Measurements from ENCODE around the gene GAL3ST2.
"Not testable (repeated sequence)": the region's sequence is repeated elsewhere in the genome, so short reads cannot be mapped to it uniquely, and the experiment has no call there.

Gene GAL3ST2

DNA sequence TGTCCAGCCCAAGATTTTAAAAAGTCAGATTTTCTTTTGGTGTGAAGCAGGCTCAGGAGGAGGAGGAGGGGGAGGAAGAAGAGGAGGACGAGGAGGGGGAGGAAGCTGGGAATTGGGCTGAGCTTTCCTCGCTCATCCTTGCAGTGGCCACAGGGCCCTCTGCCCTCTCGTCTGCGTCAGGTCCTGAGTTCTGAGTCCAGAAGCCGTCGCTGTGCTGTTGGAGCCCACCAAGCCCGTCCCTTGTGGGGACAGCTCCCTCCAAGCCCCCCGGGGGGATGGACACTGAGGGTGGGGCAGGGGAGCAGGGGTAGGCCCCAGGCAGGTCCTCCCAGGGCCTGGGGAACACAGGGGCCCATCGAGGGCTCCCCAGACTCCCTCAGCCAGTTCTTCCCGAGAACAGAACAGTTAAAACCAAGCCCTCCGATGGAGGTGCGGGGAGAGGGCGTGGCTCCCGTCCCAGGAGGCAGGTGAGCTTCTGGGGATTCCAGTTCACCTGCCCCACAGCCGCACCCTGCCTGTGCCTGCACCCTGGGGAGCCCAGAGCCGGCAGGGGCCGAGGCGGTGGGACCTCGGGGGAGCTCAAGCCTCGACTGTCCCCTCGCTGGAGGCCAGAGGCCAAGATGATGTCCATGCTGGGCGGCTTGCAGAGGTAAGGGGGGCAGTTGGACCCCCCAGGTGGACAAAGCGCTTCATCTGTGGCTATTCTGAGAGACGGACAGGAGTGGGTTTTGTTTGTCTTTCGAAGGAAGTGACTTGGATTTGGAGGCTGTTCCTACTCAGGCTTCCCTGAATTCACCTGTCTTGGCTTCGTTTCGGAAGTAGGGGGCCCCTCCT is at the start of gene GAL3ST2:
Gene GAL3ST2, plus strand, starts transcription at position 487 of the 834 bp plus-strand sequence. Its CDS starts 134 bp downstream, at position 621.
- DNase-seq (ENCODE audit: low spot score): no peak

DNA sequence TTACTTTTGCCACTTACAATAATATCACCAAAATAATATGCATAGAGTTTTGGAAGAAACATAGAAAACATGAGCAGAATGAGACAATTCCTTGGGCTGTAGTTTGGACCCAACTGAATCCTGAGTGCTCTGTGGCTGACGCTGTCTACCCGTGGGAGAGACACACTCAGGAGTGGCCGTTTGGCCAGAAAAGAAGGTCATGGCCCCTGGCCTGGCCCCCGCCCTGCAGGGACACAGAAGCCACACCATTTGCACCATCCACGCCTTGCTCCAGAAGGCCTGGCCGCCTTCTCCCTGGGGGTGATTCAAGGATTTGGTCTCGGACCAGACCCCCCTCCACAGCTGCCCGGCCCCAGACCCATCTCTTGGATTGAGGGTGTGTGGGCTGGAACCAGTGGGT is 48.6 kb upstream of the GAL3ST2 start:
- DNase-seq (ENCODE audit: low spot score): no peak

DNA sequence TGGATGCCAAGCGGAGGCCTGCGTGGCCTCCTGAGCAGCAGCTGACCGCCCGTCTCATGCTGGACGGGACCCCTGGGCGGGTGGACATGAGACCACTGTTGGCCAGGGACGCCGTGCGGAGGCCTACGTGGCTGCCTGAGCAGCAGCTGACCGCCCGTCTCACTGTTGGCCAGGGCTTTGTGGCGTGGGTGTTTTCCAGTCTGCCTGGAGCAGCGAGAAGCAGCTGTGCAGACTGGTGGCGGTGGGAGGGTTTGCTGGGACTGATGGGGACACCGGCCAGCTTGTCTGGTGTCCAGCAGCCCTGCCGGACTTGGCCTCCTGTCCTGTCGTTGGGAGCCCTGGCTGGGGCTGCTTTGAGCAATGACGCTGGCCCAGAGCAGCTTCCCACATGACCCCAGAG is 48.0 kb upstream of the GAL3ST2 start:
- DNase-seq (ENCODE audit: low spot score): no peak

DNA sequence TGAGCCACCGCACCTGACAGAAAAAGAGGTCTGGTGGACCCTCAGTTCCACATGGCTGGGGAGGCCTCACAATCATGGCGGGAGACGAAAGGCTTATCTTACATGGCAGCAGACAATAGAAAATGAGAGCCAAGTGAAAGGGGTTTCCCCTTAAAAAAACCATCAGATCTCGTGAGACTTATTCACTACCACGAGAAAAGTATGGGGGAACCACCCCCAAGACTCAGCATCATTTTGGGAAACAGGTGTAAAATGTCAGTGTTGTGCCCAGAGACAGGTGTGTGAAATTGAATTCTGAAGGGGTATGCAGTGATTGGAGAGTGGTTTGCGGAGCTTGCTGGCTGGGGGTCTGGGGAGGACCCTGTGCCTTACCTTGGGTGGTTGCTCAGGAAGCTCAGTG is 46.8 kb upstream of the GAL3ST2 start:
- no peak for DNase-seq (ENCODE audit: low spot score)

DNA sequence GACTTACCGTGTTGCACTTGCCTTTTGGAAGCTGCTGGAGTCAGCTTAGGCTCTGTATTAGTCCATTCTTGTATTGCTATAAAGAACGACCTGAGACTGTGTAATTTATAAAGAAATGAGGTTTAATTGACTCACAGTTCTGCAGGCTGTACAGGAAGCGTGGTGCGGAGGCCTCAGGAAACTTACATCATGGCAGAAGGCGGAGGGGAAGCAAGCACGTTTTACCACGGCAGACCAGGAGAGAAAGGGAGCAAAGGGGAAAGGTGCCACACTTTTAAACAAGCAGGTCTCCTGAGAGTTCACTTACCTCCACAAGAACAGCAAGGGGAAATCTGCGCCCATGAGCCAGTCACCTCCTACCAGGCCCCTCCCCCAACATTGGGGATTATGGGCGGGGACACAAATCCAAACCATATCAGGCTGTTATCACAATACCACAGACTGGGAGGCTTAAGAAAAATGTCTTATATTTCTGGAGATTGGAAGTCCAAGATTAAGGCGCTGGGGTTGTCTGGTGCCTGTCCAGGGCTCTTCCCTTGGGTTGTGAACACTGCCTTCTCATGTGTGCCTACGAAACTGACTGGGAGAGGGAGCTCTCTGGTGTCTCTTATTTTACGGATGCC is 45.8 kb upstream of the GAL3ST2 start:
- no peak for DNase-seq (ENCODE audit: low spot score)

DNA sequence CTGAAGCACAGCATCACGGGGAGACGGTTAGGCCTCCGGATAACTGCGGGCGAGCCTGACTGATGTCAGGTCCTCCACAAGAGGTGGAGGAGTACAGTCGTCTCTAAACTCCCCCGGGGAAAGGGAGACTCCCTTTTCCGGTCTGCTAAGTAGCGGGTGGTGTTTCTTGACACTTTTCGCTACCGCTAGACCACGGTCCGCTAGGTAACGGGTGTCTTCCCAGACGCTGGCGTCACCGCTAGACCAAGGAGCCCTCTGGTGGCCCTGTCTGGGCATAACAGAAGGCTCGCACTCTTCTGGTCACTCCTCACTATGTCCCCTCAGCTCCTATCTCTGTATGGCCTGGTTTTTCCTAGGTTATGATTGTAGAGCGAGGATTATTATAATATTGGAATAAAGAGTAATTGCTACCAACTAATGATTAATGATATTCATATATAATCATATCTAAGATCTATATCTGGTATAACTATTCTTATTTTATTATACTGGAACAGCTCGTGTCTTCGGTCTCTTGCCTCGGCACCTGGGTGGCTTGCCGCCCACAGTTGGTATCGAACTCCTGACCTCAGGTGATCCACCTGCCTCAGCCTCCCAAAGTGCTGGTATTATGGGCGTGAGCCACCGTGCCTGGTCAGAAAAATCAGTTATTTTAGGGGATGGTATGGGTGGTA is 44.0 kb upstream of the GAL3ST2 start:
- peak; percentile 57 for DNase-seq (ENCODE audit: low spot score)

DNA sequence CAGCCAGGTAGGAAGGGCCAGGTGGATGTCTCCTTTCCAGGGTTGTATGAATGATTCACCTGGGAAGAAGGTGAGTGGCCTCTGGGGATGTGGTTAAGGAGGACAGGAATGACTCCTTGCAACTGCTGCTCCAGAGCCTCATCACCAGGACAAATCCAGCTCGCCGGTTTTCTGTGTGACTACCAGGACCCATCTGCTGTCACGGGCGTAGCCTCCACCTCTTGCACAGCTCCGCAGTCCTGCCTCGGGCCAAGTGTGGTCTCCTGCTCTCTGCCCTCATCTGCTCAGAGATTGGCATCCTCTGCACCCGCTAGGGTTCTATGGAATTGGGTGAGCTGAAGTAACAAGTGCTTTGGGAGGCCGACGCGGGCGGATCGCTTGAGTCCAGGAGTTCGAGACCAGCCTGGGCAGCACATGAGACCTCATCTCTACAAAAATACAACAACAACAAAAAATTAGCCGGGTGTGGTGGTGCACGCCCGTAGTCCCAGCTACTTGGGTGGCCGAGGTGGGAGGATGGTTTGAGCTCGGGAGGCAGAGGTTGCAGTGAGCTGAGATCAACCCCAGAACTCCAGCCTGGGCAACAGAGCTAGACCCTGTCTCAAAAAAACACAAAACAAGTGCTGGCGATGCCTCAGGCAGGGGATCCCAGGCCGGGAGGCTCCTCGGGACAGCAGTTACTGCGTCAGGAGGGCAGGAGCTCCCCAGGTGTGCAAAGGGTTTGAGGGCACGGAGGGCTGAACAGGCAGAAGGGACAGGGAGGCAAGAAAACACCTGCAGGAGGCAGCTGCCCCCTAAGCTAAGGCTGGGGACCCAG is 43.0 kb upstream of the GAL3ST2 start:
- DNase-seq (ENCODE audit: low spot score): no peak

DNA sequence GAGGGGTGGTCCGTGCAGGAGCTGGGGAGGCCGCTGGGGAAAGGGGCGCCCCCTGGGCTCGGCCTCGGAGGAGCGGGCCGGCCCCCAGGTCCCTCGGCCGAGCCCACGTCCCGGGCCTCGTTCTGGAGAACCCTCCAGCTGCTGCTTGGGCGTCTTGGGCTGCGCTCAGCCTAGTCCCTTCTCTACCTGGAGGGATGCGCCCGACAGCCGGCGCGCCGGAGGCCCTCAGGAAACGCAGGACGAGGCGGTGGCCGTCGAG is 42.5 kb upstream of the GAL3ST2 start:
- DNase-seq (ENCODE audit: low spot score): no peak

DNA sequence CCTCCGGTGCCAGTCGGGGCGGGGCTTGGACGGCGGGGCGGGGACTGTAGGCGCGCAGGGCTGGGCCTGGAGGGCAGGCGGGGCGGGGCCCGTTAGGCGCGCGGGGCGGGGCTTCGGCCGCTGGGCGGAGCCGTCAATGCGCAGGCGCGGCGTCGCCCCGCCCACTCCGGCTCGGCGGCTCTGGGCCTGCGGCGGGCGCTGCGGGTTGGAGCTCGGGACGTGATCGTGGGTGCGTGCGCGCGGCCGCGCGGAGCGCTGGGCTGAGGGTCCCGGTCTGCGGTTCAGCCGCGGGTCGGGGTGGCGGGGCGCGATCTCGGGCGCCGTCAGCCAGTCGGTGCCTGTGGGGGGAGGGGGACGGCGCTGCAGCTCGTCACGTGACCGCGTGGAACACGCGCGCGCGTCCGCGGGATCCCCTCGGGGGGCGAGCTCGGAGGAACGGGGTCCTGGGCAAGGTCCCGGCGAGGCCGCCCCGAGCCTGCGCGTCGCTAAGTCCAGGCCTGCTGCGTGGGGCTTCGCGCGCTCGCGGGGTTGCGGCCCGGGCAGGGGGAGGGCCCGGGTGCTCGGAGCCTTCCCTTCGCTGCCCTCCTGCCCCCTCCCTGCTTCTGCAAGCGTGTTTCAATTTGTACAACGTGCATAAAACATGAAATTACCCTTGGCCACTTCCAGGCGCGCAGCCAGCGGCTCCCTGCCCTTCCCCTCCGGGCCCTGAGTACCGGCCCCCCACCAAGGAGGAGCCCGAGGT is 42.0 kb upstream of the GAL3ST2 start, which contains the start of gene D2HGDH:
Gene D2HGDH, plus strand, starts transcription at position 164 of the 742 bp plus-strand sequence. CDS start 595 bp downstream, outside the sequence.
- peak; percentile 91 for DNase-seq (ENCODE audit: low spot score)

DNA sequence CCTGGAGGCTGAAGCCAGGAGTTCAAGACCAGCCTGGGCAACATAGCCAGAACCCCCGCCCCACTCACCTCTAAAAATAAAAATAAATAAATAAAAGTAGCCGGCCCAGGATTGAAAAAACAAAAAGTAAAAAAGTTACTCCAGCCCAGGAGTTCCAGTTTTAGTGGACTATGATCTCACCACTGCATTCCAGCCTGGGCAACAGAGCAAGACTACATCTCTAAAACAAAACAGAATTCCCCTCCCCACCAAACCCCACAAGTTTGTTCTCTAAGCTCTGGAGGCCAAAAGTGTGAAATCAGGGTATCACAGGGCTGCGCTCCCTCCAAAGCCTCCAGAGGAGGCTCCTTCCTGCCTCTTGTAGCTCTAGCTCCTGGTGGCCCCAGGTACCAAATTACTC is 40.5 kb upstream of the GAL3ST2 start:
- no peak for DNase-seq (ENCODE audit: low spot score)

DNA sequence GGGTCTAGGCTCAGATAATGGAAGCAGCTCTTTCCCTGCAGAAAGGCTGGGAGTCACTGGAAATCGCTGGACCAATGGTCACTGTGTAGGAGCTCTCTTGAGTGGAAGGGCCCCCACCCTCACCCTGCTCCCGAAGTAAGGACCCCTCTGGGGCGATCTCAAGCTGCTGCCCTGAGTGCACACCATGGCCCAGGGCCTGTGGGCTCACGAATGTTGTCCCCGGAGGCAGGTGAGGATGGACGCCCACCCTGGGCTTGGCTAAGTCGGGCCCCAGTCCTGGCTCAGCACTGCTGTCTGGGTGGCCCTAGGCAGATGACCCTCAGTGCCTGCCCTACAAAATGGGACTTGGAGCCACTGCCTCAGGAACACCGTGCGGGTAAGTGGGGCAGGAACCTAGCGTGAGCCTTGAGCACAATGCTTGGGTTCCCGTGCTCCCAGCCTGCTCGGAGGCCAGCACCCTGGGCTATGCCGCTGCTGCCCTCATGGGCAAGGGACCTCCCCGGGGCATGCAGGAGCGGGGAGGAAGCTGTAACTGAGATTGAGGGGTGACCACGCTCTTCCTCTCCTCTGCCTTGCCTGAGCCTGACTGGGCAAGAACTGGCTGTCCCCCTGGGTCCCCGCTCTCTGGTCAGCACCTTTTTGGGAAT is 38.5 kb upstream of the GAL3ST2 start:
- no peak for DNase-seq (ENCODE audit: low spot score)

DNA sequence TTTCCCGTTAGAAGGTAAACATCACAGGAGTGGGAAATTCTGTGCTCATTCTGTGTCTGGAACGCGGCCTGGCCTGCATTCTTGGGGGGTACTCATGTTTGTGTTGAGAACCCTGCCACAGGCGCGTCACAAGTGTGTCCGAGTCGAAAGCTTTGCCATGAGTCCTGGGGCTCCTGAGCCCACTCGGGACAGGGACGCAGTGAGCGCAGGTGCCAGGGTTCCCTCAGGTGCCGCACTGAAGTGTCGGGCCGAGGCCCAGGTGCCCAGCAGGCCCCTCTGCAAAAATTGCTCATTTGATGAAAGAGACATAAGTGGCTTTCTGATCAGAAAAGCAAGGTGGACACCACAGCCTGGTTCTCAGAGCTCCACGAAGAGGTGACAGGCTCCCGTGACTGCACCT is 37.4 kb upstream of the GAL3ST2 start:
- DNase-seq (ENCODE audit: low spot score): no peak

DNA sequence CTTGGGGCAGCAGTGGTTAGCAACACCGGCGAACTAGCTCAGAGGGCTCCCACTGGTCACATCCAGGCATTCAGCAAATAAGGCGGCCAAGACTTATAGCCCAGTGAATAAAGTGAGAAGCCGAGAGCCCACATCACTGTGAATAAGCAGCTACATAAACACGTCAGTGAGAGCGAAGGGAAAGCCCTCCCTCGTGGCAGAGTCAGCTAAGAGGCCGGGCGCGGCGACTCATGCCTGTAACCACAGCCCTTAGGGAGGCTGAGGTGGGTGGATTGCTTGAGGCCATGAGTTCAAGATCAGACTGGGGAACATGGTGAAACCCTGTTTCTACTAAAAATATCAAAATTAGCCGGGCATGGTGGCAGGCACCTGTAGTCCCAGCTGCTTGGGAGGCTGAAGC is 37.0 kb upstream of the GAL3ST2 start:
- DNase-seq (ENCODE audit: low spot score): peak; percentile 34

DNA sequence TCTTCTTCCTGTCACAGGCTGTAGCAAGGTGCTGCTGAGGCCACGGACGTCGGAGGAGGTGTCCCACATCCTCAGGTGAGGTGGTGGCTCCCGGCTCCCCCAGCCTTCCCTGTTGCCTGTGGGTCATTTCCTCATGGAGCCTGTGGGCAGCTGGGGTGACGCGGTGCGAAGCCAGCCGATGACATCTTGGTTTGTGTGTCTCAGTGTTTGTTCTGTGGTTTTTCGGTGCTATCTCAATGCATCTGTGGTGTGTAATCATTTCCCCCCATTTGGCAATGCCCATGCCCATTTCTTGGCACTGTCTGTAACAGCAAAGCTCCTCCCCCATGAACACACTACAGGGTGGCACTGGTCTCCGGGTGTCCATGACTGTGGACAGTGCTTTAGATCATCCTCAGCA is 35.6 kb upstream of the GAL3ST2 start:
- DNase-seq (ENCODE audit: low spot score): peak; percentile 53

DNA sequence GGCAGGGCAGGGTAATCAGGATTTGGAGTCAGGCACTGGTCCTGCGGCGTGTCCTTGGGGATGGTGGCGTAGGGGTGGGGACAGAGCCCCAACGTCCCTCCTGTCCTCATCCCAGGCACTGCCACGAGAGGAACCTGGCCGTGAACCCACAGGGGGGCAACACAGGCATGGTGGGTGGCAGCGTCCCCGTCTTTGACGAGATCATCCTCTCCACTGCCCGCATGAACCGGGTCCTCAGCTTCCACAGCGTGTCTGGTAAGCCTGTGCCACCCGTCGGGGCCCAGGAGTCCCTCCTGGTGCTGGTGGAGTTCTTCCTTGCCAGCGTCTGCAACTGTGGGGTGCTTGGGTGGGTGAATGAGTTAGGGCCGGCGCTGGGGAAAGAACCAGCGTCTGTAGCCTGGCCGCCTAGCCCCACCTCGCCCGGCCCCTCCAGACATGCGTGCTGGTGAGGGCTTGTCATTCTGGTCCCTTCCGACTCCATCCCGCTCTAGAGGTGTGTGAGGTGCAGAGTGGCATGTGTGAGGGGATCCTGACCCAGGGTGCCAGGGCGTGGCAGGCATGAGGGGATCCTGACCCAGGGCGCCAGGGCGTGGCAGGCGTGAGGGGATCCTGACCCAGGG is 34.2 kb upstream of the GAL3ST2 start:
- DNase-seq (ENCODE audit: low spot score): no peak

DNA sequence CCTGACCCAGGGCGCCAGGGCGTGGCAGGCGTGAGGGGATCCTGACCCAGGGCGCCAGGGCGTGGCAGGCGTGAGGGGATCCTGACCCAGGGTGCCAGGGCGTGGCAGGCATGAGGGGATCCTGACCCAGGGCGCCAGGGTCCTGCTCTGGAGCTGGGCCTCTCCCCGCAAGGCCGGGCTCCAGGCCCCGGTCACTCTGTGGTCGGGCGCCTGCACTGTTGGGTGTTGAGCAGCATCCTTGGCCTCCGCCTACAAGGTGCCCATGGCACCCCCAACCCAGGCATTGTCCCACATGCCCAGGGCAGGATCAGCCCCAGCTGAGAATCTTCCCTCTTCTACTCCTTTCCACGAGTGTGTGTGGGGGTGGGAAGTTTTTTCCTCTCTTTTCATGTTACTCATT is 33.6 kb upstream of the GAL3ST2 start:
- DNase-seq (ENCODE audit: low spot score): not testable (repeated sequence)

DNA sequence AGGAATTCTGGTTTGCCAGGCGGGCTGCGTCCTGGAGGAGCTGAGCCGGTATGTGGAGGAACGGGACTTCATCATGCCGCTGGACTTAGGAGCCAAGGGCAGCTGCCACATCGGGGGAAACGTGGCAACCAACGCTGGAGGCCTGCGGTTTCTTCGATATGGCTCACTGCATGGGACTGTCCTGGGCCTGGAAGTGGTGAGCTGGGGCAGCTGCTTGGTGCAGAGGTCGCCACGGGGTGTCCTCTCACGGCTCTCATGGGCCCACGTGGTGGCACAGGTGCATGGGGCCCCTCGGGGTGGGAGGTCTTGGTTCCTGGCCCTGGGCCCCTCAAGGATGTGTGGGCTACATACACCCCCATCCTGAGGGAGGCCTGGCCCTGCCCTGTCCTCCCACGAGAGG is 33.0 kb upstream of the GAL3ST2 start:
- DNase-seq (ENCODE audit: low spot score): no peak

DNA sequence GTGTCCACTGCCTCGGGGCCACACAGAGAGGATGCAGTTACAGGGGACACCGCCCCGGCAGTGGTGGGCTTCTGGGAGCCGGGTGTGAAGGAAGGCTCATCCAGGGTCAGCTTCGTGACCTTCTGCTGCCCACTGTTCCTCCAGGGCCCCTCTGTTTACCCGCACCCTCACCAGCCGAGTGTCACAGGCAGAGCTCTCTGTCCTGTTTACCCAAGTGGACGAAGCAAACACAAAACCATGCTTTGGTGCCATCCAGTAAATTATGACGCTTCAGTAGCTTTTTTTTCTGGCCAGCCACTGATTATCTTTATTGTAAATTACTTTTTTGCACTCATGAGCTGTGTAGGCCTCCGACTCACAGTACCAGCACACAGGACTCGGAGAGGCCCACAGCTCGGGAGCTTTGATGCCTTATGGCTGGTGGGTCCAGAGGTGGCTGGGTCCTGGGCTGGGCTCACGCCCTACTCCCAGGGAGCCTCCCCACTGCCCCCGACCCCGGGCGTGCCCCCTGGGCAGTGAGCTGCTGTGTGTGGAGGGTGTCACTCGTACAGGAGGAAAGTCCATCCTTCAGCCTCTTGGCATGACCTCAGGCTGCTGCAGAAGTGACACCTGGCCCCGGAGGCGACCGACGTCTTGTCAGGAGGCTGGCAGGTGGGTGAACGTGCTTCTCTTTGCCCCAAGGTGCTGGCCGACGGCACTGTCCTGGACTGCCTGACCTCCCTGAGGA is 32.4 kb upstream of the GAL3ST2 start:
- no peak for DNase-seq (ENCODE audit: low spot score)

DNA sequence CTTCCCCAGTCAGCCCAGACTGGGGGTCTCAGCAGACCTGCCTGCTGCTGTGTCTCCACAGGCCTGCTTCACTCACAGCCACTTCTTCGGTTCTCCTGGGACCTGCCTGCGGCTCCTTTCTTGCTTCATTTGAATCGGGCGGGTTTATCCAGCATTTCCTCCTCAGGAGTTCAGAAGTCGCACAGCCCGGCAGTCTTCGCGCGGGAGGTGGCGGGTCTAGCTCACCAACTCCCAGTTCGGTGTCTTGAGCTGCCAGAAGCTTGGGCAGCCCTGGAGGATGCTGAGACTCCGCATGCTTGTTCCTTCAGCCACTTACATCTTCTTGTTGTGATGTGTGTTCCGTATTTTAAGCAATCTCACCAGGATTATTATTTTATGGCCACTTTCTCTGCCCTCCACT is 31.3 kb upstream of the GAL3ST2 start:
- no peak for DNase-seq (ENCODE audit: low spot score)

DNA sequence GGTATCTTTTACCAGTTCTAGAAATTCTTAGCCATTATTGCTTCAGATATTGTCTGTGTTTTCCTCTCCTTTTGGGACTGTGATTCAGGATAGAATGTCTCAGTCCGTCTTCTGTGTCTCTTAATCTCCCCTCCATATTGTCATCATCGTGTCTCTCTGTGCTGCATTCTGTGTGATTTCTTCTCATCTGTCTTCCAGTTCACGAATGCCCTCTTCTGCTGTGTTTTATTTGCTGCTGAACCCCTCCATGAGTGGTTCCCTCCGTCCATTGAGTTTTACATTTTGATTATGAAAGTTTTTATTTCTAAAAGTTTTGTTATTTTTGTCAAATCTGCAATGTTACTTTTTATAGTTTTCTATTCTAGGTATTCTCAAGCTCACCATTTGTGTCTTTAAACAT is 30.5 kb upstream of the GAL3ST2 start:
- no peak for DNase-seq (ENCODE audit: low spot score)

All from CD4-positive, alpha-beta T cell treated with Interleukin-15 for 4 hours (primary cell).